Measurements from ENCODE around the gene REEP3.
"Not testable (repeated sequence)": the region's sequence is repeated elsewhere in the genome, so short reads cannot be mapped to it uniquely, and the experiment has no call there.

REEP3 gene

GRCh38 chr10:63633677-63634487 lies 112.7 kb downstream of the REEP3 start:
- no peak for DNase-seq

- no peak for DNase-seq
Observed at GRCh38 chr10:63634488-63635065, 113.4 kb downstream of the REEP3 start.

DNA sequence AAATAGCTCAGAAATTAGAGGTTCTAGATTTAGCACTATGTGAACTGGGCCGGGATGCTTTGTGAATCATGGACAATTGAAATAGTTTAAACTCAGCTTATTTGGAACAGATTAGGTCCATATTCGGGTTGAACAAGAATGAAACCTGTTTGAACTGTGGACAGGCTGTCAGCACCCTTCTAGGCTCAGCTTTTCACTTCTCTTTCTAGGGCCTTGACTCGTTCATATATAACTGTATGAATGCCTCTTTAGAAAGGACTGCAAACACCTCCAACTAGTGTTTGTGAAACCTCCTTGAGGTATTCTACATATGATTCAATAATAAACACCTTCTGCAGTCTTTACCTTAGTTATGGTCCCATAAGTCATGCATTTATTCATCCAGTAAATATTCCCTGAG lies 115.6 kb downstream of the REEP3 start:
- no peak for DNase-seq

DNA sequence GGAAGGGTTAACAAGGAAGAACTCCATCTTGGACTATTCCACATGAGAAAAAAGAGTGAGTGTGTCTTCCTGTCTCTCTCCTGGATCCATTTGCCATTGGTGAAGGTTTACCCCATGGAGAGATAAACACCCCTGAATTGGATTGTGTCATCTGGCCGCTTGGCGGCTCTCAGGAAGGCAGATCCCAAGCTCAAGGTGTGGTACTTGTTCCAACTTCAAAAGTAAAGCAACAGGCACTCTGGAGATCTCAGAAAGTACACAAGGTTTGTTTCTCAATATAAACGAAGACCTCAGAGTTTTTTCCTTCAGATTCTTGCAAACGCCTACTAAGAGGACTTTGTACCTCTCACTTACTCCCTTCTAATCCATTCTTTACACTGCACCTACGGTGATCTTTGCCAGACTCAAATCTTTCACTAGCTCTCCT lies 116.7 kb downstream of the REEP3 start:
- DNase-seq = no peak

DNA sequence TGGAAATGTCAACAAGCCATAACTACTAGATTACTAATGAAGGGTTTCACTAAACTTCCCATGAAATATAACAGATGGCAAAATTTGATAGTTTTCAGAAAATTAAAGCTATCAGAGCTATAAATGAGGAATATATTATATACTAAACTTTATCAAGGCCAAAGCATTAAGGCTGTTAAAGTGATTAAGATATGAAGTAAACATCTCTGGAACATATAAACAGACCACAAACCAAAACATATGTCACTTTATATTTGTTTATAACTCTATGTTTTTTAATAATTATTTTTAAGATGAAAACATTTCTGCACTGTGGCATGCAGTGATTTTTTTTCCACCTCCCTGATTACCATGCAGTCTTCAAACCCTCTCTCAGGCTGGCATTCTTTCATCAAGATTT lies 120.2 kb downstream of the REEP3 start:
- no peak for DNase-seq

- DNase-seq = no peak
Observed at GRCh38 chr10:63641799-63642198, 120.6 kb downstream of the REEP3 start.

DNA sequence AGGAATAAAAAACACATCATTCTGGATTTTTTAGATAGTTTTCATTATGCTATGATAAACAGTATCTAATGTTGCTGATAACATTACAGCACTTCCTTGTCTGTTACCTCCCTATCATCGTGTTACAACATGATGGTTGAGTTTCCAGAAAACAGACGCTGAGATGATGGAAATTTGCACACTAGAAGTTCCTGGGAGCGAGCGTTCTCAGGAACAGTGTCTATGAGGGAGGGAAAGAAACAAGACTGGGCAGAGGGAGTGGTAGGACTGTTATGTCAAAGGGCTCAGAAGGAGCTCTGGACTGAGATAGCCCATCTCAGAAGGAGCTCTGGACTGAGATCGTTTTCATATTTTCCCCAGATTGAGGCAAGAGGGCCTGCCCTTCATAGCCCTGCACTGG lies 121.6 kb downstream of the REEP3 start:
- DNase-seq = no peak

GRCh38 chr10:63644418-63645142 lies 123.4 kb downstream of the REEP3 start:
- DNase-seq = no peak

- DNase-seq = no peak
Observed at GRCh38 chr10:63645195-63645594, 124.0 kb downstream of the REEP3 start.

GRCh38 chr10:63646491-63646890 lies 125.3 kb downstream of the REEP3 start:
- DNase-seq = no peak

GRCh38 chr10:63651864-63652263 lies 130.7 kb downstream of the REEP3 start:
- no peak for DNase-seq

DNA sequence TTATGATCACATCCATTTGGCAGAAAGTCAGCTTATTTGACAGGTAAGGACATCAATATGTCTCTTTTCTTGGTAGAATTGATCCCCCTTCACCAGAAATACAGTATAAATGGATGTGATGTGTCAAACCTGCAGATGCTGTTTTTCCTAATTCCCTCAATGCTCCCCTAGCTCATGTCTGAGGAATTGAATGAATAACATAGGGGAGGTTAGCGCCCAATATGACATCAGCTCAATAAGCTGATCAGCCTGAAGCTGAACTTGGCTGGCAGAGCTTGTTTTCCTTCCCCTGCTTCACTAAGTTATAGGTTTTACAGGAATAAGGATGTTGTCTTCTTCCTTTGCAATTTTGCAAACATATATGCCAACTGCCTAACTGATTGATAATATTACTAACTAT lies 132.5 kb downstream of the REEP3 start:
- DNase-seq = no peak

GRCh38 chr10:63657761-63658160 lies 136.6 kb downstream of the REEP3 start:
- no peak for DNase-seq

DNA sequence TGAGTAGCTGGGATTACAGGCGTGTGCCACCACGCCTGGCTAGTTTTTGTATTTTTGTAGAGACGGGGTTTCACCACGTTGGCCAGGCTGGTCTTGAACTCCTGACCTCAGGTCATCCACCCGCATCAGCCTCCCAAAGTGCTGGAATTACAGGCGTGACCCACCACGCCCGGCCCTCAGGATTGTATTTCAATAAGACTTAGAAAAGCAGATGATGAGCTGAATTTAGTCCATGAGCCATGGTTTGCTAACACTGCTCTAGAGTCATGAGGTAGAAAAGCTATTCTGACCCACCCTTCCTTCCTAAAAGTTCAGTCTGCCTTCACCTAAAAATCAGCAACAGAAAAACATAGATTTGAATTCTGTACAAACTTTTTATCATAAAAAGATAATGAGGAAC lies 139.7 kb downstream of the REEP3 start:
- not testable (repeated sequence) for DNase-seq

GRCh38 chr10:63661347-63661746 lies 140.1 kb downstream of the REEP3 start:
- no peak for DNase-seq

GRCh38 chr10:63664341-63664885 lies 143.2 kb downstream of the REEP3 start:
- no peak for DNase-seq

DNA sequence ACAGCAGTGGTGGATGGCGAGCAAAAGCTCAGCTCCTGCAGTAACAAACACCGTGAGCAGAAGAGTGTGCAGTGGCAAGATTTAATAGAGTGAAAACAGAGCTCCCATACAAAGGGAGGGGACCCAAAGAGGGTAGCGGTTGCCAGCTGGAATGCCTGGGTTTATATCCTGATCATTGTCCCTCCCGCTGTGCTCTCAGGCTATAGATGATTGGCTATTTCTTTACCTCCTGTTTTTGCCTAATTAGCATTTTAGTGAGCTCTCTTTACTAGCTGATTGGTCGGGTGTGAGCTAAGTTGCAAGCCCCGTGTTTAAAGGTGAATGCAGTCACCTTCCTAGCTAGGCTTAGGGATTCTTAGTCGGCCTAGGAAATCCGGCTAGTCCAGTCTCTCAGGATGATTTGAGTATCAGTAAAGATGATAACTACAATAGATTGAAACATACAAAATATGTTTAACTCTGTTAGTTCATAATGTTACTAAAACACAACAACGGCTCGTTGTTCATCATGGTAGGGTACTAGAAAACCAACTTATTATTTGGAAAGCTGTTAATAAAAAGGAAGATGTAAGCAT lies 143.9 kb downstream of the REEP3 start:
- DNase-seq = not testable (repeated sequence)

DNA sequence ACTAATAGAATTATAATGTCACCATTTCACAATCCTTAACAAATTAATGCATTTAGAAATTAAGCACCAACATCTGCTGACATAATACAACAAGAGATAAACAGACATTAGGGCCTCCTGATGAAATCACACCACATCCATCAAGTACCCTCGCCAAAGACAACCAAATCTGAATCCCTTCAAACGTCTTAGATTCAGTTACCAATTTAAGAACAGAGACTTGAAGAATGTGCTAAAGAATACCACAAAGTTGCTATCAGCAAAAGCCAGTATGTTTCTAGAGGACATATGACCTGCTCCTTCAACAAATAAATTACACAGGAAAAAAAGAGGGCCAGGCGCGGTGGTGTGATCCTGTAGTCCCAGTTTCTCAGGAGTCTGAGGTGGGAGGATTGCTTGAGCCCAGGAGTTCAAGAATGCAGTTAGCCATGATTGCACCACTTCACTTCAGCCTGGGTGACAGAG lies 144.5 kb downstream of the REEP3 start:
- no peak for DNase-seq

DNA sequence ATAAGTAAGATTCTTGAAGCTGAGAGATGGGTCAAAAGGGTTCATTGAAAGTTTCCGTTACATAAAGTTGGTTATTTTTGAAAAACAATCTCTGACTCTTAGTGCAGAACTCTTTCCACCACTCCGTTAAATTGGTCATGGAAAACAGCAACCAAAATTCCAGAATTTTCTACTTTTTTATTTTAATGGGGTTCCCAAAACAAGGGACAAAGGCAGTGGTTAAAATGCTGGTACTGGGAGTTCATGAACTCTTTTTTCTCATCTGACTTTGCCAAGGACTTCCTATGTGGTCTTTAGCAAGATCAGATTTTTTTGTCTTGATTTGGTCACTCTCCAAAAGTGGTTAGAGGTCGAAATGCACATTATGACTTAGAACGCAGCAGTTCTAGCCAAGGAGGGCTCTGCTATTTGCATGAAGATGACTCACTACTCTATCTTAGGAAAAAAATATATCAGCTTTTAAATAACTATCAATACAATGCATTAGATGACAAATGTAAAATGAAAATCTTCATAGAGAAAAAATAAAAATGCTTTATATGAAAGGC lies 145.7 kb downstream of the REEP3 start:
- DNase-seq = no peak

DNA sequence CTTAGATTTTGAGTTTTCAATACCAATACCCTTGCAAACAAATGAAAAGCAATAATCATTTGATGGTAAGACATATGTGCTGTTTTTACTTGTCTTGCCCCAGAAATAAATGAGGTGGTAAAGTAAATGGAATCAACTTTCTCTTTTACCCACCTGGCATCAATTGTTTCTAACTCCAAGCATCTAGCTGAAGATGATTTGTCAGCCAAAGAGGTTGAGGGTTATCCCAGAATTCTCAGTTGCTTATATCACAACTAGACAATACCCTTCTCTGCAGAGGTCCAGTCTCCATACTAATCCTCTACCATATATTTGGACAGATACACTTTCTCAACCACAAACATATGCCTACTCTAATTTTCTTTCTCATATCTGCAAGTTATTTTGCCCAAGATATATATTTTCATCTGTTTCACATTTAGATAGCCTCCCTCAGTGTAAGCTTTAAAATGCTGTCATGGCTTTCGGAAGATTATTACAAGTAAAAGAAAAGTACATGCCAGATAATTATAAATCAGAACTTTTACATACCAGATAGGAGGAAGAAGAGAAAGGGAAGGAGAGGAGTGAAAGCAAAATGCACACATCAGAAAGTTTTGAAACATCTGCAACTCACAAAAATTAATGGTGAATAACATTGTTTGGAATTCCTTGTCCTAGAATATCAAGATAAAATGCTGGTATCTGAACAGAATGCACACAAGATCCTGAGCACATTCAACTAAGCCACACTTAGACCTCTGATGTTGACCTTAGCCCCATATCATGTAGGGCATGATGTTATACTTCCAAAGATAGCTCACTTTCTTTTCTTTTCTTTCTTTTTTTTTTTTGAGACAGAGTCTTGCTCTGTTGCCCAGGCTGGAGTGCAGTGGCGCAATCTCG lies 146.6 kb downstream of the REEP3 start:
- DNase-seq = no peak

GRCh38 chr10:63670291-63670898 lies 149.2 kb downstream of the REEP3 start:
- no peak for DNase-seq

All from SIG-M5 (cell line).